LHCN-M2 (cell line): Measurements from ENCODE around the gene SP6. TPM values are rescaled to one million over a fixed set of nuclear protein-coding genes. Genes with fewer than 3 reads are reported as not detected.

Source experiments
- DNase-seq: peaks from one replicate; pipeline ENCODE4 v3.0.0-alpha.2; 2012; ENCODE audit warnings: low read depth
- total RNA-seq: library from RNA; depleted of rRNA; stranded (reverse); fragments of >200 nt; gene quantifications from 2 replicates; pipeline ENCODE4 v1.2.3, GENCODE V29; 2014

SP6 gene
- total RNA-seq, 1 experiment from 2014 or later = not detected

GRCh38 chr17:47836601-47837000 is 14.4 kb downstream of the SP6 start:
- DNase-seq = no peak

GRCh38 chr17:47834756-47835155 is 16.2 kb downstream of the SP6 start:
- DNase-seq = no peak

- no peak for DNase-seq
Measured at GRCh38 chr17:47831934-47832327, 19.0 kb downstream of the SP6 start.

GRCh38 chr17:47831003-47831933 is 19.7 kb downstream of the SP6 start, which contains the start of the genes LRRC46 and MRPL10:
Gene LRRC46, plus strand, starts transcription at chr17:47831670. Its CDS starts 320 bp downstream, at chr17:47831990.
Gene MRPL10, minus strand, starts transcription at chr17:47831541. Its CDS starts 30 bp downstream, at chr17:47831511.
- DNase-seq = peak; percentile 85

- DNase-seq = no peak
Measured at GRCh38 chr17:47830396-47831002, 20.5 kb downstream of the SP6 start.

GRCh38 chr17:47829870-47830269 is 21.1 kb downstream of the SP6 start:
- DNase-seq = no peak

GRCh38 chr17:47823519-47823918 is 27.4 kb downstream of the SP6 start:
- DNase-seq = no peak

GRCh38 chr17:47822785-47823184 is 28.2 kb downstream of the SP6 start:
- DNase-seq = no peak

GRCh38 chr17:47821424-47822391 is 29.3 kb downstream of the SP6 start, which contains the start of gene OSBPL7:
Gene OSBPL7, minus strand, starts transcription at chr17:47821794. Its CDS starts 1,516 bp downstream, at chr17:47820278.
- DNase-seq = peak; percentile 94

GRCh38 chr17:47821031-47821423 is 29.9 kb downstream of the SP6 start:
- no peak for DNase-seq

GRCh38 chr17:47820033-47820789 is 30.8 kb downstream of the SP6 start:
- no peak for DNase-seq

GRCh38 chr17:47819475-47819874 is 31.5 kb downstream of the SP6 start:
- DNase-seq = no peak

- no peak for DNase-seq
Measured at GRCh38 chr17:47818002-47818695, 32.8 kb downstream of the SP6 start.

GRCh38 chr17:47816947-47817346 is 34.0 kb downstream of the SP6 start:
- DNase-seq = no peak

- no peak for DNase-seq
Measured at GRCh38 chr17:47816111-47816735, 34.7 kb downstream of the SP6 start.

- no peak for DNase-seq
Measured at GRCh38 chr17:47815106-47815918, 35.7 kb downstream of the SP6 start.

- DNase-seq = no peak
Measured at GRCh38 chr17:47813512-47814031, 37.4 kb downstream of the SP6 start.

- no peak for DNase-seq
Measured at GRCh38 chr17:47813077-47813476, 37.9 kb downstream of the SP6 start.
